GM10266 (cell line): ENCODE measurements around the gene ONECUT2.
"Not testable (repeated sequence)": the region's sequence is repeated elsewhere in the genome, so short reads cannot be mapped to it uniquely, and the experiment has no call there.

Experiments
- DNase-seq: peaks from one replicate; pipeline ENCODE4 v3.0.0; 2012; ENCODE audit errors: extremely low spot score
- TF ChIP-seq, protein P1 (sequence below): IDR thresholded peaks from 2 replicates; pipeline ENCODE4 v1.5.1; 2012; ENCODE audit warnings: mild to moderate bottlenecking, low read depth; ENCODE audit not compliant: control insufficient read depth, insufficient read depth; ENCODE audit errors: missing control alignments

ONECUT2 gene

DNA sequence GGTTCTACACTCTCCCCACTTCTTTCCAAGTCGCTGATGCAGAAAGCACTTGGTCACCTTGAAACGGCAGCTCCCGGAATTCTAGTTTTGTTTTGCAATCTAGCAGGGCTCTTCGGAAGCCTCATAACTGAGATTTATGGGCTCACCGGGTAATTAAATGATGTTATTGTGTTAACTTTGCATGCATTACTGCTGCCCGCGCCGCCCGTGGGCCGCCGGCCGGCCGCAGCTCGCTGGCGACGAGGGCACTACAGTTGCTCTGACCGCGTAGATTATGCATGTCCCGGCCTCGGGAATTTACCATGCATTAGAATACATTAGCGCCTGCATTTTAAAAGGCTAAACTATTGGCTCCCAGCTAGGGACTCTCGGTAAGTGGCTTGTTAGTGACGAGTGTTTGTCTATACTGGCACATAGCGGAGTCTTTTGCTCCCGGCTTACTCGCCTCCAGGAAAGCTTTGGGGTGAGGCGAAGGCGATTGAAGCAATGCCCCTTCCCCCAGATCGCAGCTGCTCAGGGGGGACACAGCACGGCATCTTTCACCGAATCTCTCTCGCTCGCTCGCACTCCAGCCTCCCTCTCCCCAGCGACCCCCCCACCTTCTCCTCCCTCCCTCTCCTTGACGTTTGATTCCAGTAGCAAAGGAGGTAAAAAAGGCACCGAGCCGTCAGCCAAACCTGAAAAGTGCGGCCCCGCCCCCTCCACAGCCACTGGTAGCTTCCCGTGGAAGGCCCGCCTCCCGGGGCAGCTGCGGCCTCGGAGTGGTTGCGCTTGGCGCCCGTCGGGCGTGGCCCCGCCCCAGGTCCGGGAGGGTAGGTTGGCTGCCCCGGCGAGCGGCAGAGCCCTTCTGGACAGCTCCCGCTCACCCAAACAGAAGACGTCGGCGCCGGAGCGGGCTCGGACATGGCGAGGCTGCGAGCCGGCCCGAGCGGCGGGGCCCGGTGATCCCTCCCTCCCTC is at the start of gene ONECUT2:
Gene ONECUT2, plus strand, starts transcription at position 839 of the 959 bp plus-strand sequence. CDS start 343 bp downstream, outside the sequence.
- DNase-seq, result peak; percentile 83
- TF ChIP-seq, protein P1, sequence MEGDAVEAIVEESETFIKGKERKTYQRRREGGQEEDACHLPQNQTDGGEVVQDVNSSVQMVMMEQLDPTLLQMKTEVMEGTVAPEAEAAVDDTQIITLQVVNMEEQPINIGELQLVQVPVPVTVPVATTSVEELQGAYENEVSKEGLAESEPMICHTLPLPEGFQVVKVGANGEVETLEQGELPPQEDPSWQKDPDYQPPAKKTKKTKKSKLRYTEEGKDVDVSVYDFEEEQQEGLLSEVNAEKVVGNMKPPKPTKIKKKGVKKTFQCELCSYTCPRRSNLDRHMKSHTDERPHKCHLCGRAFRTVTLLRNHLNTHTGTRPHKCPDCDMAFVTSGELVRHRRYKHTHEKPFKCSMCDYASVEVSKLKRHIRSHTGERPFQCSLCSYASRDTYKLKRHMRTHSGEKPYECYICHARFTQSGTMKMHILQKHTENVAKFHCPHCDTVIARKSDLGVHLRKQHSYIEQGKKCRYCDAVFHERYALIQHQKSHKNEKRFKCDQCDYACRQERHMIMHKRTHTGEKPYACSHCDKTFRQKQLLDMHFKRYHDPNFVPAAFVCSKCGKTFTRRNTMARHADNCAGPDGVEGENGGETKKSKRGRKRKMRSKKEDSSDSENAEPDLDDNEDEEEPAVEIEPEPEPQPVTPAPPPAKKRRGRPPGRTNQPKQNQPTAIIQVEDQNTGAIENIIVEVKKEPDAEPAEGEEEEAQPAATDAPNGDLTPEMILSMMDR, result no peak

DNA sequence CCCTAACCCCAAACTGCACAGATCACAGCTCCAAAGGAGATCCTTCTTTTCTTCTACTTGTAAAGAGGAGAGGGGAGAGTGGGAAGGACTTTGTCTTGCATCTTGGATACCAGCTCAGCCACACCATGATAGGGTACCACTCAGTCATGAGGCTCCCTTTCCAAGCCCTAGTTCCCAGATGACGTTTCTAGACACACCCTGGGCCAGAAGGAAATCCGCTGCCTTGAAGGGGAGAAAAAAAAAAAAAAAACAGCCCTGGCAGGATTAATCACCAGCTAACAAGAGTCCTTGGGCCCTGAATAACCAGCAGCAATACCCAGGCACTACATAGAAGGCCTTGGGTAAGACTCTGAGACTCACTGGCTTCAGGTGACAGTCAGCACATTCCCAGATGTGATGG is 45.9 kb upstream of the ONECUT2 start:
- TF ChIP-seq, protein P1, result no peak
- no peak for DNase-seq

DNA sequence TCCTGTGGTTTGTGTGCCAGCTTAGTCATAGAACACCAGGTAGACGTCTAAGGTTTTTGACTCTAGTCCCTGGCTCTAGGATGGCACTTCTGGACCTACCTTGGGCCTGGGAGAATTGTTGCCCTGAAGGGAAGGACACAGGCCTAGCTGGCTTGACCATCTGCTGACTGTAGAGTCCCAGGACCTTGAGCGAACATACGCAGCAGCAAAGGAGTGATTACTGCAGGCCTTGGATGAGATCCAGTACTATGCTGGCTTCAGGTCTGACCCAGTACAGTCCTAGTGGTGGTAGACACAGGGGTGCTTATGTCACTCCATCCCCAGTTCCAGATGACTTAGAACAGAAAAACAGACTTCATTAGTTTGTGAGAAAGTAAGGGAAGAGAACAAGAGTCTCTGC is 45.1 kb upstream of the ONECUT2 start:
- no peak for DNase-seq

DNA sequence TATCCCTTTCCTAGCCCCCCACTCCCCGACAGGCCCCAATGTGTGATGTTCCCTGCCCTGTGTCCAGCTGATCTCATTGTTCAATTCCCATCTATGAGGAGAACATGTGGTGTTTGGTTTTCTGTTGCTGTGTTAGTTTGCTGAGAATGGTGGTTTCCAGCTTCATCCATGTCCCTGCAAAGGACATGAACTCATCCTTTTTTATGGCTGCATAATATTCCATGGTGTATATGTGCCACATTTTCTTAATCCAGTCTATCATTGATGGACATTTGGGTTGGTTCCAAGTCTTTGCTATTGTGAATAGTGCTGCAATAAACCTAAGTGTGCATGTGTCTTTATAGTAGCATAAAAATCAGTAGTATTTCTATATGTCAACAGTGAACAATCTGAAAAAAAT is 40.4 kb upstream of the ONECUT2 start:
- DNase-seq, result not testable (repeated sequence)

More for the DNA sequence above, 45.1 kb upstream of the ONECUT2 start:
- TF ChIP-seq, protein P1, result no peak

DNA sequence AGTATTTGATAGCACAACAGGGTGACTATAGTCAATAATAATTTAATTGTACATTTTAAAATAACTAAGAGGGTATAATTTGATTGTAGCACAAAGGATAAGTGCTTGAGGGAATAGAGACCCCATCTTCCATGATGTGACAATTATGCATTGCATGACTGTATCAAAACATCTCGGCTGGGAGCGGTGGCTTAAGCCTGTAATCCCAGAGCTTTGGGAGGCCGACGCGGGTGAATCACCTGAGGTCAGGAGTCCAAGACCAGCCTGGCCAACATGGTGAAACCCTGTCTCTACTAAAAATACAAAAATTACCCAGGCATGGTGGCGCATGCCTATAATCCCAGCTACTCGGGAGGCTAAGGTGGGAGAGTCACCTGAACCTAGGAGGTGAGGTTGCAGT is 38.3 kb upstream of the ONECUT2 start:
- not testable (repeated sequence) for DNase-seq

DNA sequence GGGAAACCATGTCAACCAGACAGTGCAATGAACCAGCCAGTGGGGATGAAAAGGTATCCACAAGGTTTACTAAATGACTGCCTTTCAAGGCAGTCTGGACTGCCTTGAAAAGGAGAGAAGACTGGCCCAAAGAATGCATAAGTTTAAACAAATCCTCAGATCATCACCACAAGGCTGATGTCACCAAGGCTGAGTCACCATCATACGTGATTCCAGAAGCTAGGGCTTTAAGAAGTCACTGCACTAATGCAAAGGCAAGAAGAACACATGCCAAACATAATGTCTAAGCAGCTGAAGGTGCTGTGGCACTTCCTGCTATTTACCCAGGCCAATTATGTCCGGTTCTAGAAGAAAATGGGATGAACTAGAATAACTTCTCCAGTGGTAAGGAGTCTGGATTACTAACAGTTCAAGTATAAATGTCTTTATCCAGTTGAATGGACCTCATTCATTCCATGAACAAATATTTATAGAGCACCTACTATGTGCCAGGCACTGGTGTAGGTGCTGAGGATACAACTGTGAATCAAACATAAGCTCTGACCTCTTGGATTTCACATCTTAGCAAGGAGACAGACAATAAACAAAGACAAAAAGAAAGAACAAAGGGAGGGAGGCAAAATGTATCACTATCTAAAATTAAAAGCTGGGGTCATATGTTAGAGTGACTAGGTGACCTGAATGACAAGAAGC is 37.6 kb upstream of the ONECUT2 start:
- DNase-seq, result no peak
- TF ChIP-seq, protein P1, result no peak

DNA sequence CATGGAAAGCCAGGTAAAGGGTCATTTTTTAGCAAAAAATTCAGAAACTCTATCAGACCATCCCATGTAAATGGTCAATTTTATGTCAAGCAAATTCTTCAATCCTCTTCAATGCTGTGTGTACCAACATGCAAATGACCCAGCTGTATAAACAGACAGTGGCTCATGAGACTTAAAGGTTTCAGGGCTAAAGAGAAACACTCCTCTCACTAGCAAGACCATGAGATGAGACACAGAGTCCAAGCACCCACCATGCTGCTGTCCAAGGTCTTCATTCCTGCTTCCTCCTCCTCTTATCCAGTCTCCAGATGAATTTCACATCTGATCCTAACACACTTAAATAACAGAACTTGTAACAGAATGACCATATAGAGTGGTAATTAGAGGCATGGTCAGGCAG is 30.8 kb upstream of the ONECUT2 start:
- DNase-seq, result no peak
- TF ChIP-seq, protein P1, result no peak

DNA sequence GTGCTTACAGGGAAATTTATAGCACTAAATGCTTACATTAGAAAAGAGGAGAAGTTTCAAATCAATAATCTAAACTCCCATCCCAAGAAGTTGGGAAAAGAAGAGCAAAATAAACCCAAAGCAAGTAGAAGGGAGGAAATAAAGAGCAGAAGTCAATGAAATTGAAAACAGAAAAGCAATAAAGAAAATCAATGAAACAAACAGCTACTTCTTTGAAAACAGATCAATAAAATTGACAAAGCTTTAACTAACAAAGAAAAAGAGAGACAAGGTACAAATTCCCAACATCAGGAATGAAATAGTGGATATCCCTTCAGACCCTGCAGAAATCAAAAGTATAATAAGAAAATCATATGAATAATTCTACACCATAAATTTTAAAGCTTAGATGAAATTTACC is 25.5 kb upstream of the ONECUT2 start:
- no peak for DNase-seq
- TF ChIP-seq, protein P1, result no peak
